ENCODE measurements around the gene TGIF1. TPM values are rescaled to one million over a fixed set of nuclear protein-coding genes. Genes with fewer than 3 reads are reported as not detected.

The TGIF1 gene
- polyA plus RNA-seq, 3 donors = 28.1 to 63.4 (median 59.1) TPM

DNA sequence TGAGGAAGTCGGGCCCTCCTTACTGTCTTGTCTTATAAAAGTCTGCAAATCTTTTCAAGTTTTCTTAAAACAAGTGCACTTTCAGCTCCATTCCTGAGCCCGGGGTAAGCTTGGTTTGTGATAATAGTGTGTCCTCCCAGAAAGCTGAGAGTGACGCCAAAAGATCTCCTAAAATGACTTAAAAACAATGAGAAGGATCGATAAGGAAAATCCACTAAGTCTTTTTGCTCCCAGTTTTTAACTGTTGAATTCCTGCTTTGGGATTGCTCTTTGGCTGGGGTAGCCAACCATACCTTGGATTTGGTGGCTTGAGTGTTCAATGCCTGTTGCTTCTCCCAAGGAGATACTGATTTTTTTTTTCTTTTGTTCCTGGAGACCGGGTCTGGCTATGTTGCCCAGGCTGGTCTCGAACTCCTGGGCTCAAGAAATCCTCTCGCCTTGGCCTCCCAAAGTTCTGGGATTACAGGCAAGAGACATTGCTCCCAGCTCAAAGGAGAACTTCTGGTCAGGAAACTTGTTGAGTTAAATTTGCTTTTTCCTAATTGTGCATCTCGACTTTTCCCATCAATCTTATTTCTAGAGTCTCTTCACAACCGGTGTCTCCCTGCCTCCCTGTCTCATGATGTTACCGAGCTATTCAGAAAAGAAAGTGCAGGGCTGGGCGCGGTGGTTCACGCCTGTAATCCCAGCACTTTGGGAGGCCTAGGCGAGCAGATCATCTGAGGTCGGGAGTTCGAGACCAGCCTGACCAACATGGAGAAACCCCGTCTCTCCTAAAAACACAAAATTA, 3.0 kb downstream of the TGIF1 start:
- H3K27ac ChIP-seq (ENCODE audit: low read depth, low read length) = peak overlapping the region; percentile 29
- 44 to 61% (median 54%) methylated on average over 17 of the region's 17 CpGs for WGBS, 3 donors

GRCh38 chr18:3453540-3454364, 3.8 kb downstream of the TGIF1 start:
- H3K27ac ChIP-seq (ENCODE audit: low read depth, low read length) = no peak overlapping the region
- 5 to 20% (median 13%) methylated on average over 21 of the region's 21 CpGs for WGBS, 3 donors

- 1 to 2% (median 1%) methylated on average over 4 of the region's 4 CpGs for WGBS, 3 donors
- H3K27ac ChIP-seq (ENCODE audit: low read depth, low read length) = no peak overlapping the region
Observed at GRCh38 chr18:3454365-3455089, 4.6 kb downstream of the TGIF1 start.

DNA sequence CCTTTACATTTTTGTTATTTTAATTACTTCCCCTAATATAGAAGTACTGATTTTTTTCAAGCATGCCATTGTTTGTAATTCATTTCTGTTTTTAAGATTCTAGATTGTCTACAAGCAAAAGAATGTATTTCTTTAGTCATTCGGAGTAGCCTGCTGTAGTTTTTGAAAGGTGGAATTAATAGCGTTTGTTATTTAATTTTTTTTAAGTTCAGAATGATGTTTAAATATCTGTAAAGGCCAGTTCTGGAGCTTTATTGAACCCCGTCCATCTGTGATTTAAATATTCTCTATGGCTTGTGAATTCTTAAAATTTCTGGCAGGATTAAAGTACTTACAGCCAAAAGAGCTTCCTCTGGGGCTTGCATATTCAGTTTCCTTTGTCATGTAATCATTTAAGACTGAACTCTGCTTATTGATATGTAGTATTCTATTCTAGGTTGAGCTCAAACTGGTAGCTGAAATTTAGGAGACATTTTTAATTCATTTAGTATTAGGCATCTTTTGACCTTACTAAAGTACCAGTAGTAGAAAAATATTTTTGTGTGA, 5.2 kb downstream of the TGIF1 start:
- WGBS, 3 donors = 33 to 39% (median 38%) methylated on average over 3 of the region's 3 CpGs
- no peak overlapping the region for H3K27ac ChIP-seq (ENCODE audit: low read depth, low read length)

DNA sequence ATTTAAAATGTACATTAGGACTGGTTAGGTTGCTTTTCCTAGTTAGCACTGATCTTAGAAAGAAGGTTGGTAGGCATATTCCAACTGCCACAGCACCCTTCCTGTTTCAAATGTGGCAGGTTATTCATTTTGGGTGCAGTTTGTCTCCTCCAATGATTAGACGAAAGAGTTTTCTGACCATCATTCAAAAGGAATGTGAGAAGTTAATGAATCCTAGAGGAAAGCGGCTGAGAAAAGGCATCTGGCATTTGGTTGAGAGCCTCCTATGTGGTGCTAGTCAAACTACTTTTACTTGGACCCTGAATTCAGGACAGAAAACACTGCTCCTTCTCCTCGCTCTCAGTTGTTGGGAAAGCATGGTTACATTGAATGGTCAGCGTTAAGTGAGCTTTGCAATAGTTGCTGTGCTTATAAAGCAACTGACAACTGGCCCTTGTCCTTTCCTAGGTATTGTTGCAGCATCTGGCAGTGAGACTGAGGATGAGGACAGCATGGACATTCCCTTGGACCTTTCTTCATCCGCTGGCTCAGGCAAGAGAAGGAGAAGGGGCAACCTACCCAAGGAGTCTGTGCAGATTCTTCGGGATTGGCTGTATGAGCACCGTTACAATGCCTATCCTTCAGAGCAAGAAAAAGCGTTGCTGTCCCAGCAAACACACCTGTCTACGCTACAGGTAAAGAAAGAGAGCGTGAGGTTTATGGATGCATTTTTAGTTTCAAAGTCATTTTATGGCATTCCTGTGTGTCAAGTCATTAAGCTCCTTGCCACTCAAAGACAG, 6.1 kb downstream of the TGIF1 start:
- 55 to 87% (median 79%) methylated on average over 10 of the region's 10 CpGs for WGBS, 3 donors
- no peak overlapping the region for H3K27ac ChIP-seq (ENCODE audit: low read depth, low read length)

GRCh38 chr18:3456686-3457069, 6.7 kb downstream of the TGIF1 start:
- no peak overlapping the region for H3K27ac ChIP-seq (ENCODE audit: low read depth, low read length)
- WGBS, 3 donors = 18 to 53% (median 49%) methylated on average over 1 of the region's 1 CpG

DNA sequence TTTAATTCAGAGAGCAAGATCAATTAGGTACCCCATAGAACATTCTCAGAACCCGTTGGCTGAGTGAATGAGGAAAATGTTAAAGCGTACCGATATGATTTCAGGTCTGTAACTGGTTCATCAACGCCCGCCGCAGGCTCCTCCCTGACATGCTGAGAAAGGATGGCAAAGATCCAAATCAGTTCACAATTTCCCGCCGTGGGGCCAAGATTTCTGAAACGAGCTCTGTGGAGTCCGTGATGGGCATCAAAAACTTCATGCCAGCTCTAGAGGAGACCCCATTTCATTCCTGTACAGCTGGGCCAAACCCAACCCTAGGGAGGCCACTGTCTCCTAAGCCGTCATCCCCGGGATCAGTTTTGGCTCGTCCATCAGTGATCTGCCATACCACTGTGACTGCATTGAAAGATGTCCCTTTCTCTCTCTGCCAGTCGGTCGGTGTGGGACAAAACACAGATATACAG, 7.3 kb downstream of the TGIF1 start:
- no peak overlapping the region for H3K27ac ChIP-seq (ENCODE audit: low read depth, low read length)
- 45 to 86% (median 83%) methylated on average over 15 of the region's 15 CpGs for WGBS, 3 donors

GRCh38 chr18:3458378-3458777, 8.4 kb downstream of the TGIF1 start:
- 78 to 87% (median 81%) methylated on average over 3 of the region's 3 CpGs for WGBS, 3 donors
- no peak overlapping the region for H3K27ac ChIP-seq (ENCODE audit: low read depth, low read length)

GRCh38 chr18:3458952-3459853, 9.2 kb downstream of the TGIF1 start:
- 85 to 90% (median 90%) methylated on average over 5 of the region's 5 CpGs for WGBS, 3 donors
- H3K27ac ChIP-seq (ENCODE audit: low read depth, low read length) = no peak overlapping the region

DNA sequence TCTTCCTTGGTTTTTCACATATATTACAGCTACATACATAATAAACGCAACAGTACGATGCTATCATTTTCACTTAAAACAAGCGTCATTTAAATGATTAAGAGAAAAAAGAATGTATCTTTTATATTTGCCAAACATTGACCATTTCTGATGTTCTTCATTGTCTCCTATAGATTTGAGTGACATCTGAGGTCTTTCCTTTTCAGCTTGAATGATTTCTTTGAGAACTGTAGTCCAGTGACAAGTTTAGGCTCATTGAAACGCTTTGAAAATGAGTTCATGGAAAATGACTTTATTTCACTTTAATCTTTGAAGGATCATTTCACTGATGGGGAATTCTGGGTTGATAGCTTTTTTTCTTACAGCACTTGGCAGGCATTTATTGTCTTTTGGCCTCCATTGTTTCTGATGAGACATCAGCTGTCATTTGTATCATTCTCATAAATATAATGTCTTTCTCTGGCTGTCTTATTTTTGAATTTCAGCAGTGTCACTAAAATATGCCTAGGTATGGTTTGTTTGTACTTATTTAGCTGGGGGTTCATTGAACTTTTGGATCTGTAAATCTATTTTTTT, 10.9 kb downstream of the TGIF1 start:
- 93 to 98% (median 98%) methylated on average over 4 of the region's 4 CpGs for WGBS, 3 donors

GRCh38 chr18:3461704-3462103, 11.7 kb downstream of the TGIF1 start:
- 96 to 97% (median 97%) methylated on average over 5 of the region's 5 CpGs for WGBS, 3 donors
- no peak overlapping the region for H3K27ac ChIP-seq (ENCODE audit: low read depth, low read length)

More for the DNA sequence above, 10.9 kb downstream of the TGIF1 start:
- H3K27ac ChIP-seq (ENCODE audit: low read depth, low read length) = no peak overlapping the region

- no peak overlapping the region for H3K27ac ChIP-seq (ENCODE audit: low read depth, low read length)
- 63 to 66% (median 66%) methylated on average over 2 of the region's 2 CpGs for WGBS, 3 donors
Observed at GRCh38 chr18:3463051-3463450, 13.1 kb downstream of the TGIF1 start.

DNA sequence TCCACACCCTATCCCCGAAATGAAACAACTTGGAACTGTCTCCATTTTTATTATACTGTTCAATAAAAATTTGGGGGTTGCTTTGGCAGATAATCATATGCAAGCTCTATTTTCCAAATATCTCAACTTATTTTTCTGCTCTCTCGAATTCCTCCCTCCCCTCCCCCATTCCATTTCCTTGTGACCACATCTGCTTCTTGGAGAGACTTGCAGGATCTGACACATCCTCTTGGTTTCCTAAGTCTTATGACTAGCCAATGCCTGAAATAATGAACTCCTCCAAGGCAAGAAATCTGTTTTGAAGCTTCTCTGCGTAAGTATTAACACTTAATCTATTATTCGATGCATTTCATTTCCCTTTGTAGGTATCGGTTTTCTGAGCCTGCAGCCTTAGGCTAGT, 16.1 kb downstream of the TGIF1 start:
- no peak overlapping the region for H3K27ac ChIP-seq (ENCODE audit: low read depth, low read length)
- WGBS, 3 donors = 40 to 74% (median 43%) methylated on average over 5 of the region's 5 CpGs

GRCh38 chr18:3466872-3467271, 16.9 kb downstream of the TGIF1 start:
- H3K27ac ChIP-seq (ENCODE audit: low read depth, low read length) = no peak overlapping the region
- 28 to 37% (median 33%) methylated on average over 2 of the region's 2 CpGs for WGBS, 3 donors

GRCh38 chr18:3468066-3468705, 18.2 kb downstream of the TGIF1 start:
- WGBS, 3 donors = 95 to 99% (median 97%) methylated on average over 9 of the region's 9 CpGs
- H3K27ac ChIP-seq (ENCODE audit: low read depth, low read length) = no peak overlapping the region

DNA sequence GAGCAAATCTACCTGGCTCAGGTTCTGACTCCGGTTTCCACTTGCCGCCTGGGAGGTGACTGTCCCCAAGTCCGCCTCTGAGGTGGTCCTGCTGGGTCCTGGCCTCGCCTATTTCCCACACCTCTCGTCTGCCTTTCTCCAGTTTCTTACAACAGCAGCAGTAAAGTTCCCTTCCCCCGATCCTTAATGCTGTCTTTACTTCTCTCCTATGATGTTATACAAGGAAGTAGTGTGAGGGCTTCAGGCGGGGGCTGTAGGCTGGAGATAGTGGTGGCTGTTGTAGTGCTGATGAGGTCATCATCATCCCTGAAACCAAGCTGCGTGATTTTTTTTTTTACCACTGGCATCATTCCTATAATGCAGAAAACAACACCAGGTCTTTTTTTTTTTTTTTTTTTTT, 18.9 kb downstream of the TGIF1 start:
- no peak overlapping the region for H3K27ac ChIP-seq (ENCODE audit: low read depth, low read length)
- 73 to 86% (median 75%) methylated on average over 8 of the region's 8 CpGs for WGBS, 3 donors

Data from adipose tissue (tissue), 3 donors.